Lower leg skin (tissue), 4 donors: ENCODE measurements around the gene STX17. TPM values are rescaled to one million over a fixed set of nuclear protein-coding genes. Genes with fewer than 3 reads are reported as not detected.

ENCODE experiments used
- DNase-seq, 2 donors: peaks; one replicate each; pipeline ENCODE4 v3.0.0-alpha.2; 2019; ENCODE audit warnings: low spot score in 2 of 2
- H3K4me3 ChIP-seq: fragments of 200-600 bp; sonication (generic); 2 replicates; pipeline ENCODE4 v1.5.1; 2017; ENCODE audit warnings: mild to moderate bottlenecking, low read depth; ENCODE audit not compliant: poor library complexity, severe bottlenecking
- CTCF ChIP-seq, 3 donors: fragments of 450-650 bp; IDR thresholded peaks; one replicate each; pipeline ENCODE4 v1.5.1; 2016; ENCODE audit warnings: antibody characterized with exemption in 3 of 3, mild to moderate bottlenecking in 3 of 3, moderate library complexity in 2 of 3
- POLR2A ChIP-seq, 2 donors: fragments of 450-650 bp; IDR thresholded peaks; one replicate each; pipeline ENCODE4 v1.6.1; 2016 to 2017; ENCODE audit warnings: antibody characterized with exemption in 2 of 2, mild to moderate bottlenecking in 1 of 2, moderate library complexity in 1 of 2
- WGBS, 2 donors: methylation state at CpG; one replicate each; pipeline ENCODE4 v1.1.5; 2018; 5-methylcytosine and 5-hydroxymethylcytosine counted together
- intact Hi-C: fragments of 100-400 bp; cut with DNase I; formaldehyde crosslinking; loops from one replicate; pipeline ENCODE4 v1.15.0; 2023; ENCODE audit warnings: low total_unique reads
- total RNA-seq, 4 donors: library from RNA; depleted of rRNA; stranded (reverse); fragments of >200 nt; gene quantifications; one replicate each; pipeline ENCODE4 v1.1.0, GENCODE V29; 2016

Gene STX17
- total RNA-seq, 4 donors from 2014 or later, result 30.7 to 42.9 (median 34.3) TPM

GRCh38 chr9:99911600-99911999 is 5.1 kb downstream of the STX17 start:
- no peak overlapping the region for H3K4me3 ChIP-seq
- TF ChIP-seq POLR2A (IDR thresholded peaks at IDR 0.05), result no peak
- TF ChIP-seq CTCF (IDR thresholded peaks at IDR 0.05), result no peak
- 97 to 98% methylated on average over 7 of the region's 7 CpGs for WGBS, 2 donors
- intact Hi-C loops, result no loop called here
- no peak for DNase-seq

DNA sequence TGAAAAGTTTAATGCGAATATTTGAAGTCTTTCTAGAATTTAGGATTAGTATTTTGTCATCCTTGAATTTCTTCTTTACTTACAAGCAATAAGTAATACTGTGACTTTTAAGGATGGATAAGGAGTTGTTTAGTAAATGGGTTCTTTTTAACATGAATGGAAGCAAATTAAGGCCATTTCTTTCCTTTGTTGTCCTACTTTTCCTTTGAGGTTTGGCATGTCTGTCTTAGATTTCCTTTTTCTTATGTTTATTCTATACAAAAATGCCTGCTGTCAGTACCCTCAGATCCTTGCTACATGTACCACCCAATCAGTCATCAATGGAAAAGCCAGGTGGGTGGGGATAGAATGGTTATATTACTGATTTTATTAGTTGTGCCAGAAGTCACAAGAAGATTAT is 10.2 kb downstream of the STX17 start:
- no peak for TF ChIP-seq CTCF (IDR thresholded peaks at IDR 0.05)
- no peak for TF ChIP-seq POLR2A (IDR thresholded peaks at IDR 0.05)
- intact Hi-C loops, result no loop called here
- 88 to 92% methylated on average over 1 of the region's 1 CpG for WGBS, 2 donors
- no peak for DNase-seq
- H3K4me3 ChIP-seq, result no peak overlapping the region

- intact Hi-C loops, result no loop called here
- no peak overlapping the region for H3K4me3 ChIP-seq
- DNase-seq, result no peak
- TF ChIP-seq POLR2A (IDR thresholded peaks at IDR 0.05) (no peak), CTCF (IDR thresholded peaks at IDR 0.05) (no peak)
- 93 to 96% methylated on average over 3 of the region's 3 CpGs for WGBS, 2 donors
These were observed 11.7 kb downstream of the STX17 start for GRCh38 chr9:99918134-99918533.

GRCh38 chr9:99919930-99920329 is 13.5 kb downstream of the STX17 start:
- WGBS, 2 donors, result 28 to 57% methylated on average over 2 of the region's 2 CpGs
- intact Hi-C loops, result no loop called here
- H3K4me3 ChIP-seq, result no peak overlapping the region
- no peak for TF ChIP-seq POLR2A (IDR thresholded peaks at IDR 0.05)
- no peak for TF ChIP-seq CTCF (IDR thresholded peaks at IDR 0.05)
- DNase-seq, result no peak

GRCh38 chr9:99921875-99922710 is 15.6 kb downstream of the STX17 start:
- WGBS, 2 donors, result 81 to 94% methylated on average over 4 of the region's 4 CpGs
- intact Hi-C loops, result no loop called here
- DNase-seq, result no peak
- TF ChIP-seq POLR2A (IDR thresholded peaks at IDR 0.05) (no peak), CTCF (IDR thresholded peaks at IDR 0.05) (no peak)
- no peak overlapping the region for H3K4me3 ChIP-seq

GRCh38 chr9:99922711-99923030 is 16.2 kb downstream of the STX17 start:
- H3K4me3 ChIP-seq, result no peak overlapping the region
- intact Hi-C loops, result no loop called here
- no peak for DNase-seq
- no peak for TF ChIP-seq CTCF (IDR thresholded peaks at IDR 0.05)
- no peak for TF ChIP-seq POLR2A (IDR thresholded peaks at IDR 0.05)
